ENCODE data around the gene CALN1.

- TF ChIP-seq GABPA (IDR thresholded peaks at IDR 0.05 in 1 of 2, conservative IDR thresholded peaks at IDR 0.05 in 1 of 2) (no peak), CTCF (IDR thresholded peaks at IDR 0.05; ENCODE audit: low read depth, low read length, missing input control) (no peak), HNF4A (conservative IDR thresholded peaks at IDR 0.05) (no peak), EGR1 (IDR thresholded peaks at IDR 0.05; ENCODE audit: low read depth in 2 of 2) (no peak), RAD21 (IDR thresholded peaks at IDR 0.05) (no peak), ATF3 (IDR thresholded peaks at IDR 0.05) (no peak), REST (IDR thresholded peaks at IDR 0.05) (no peak), MAX (IDR thresholded peaks at IDR 0.05) (no peak), TAF1 (conservative IDR thresholded peaks at IDR 0.05) (no peak), RXRA (IDR thresholded peaks at IDR 0.05) (no peak), ZBTB33 (IDR thresholded peaks at IDR 0.05) (no peak), YY1 (IDR thresholded peaks at IDR 0.05) (no peak), SP1 (IDR thresholded peaks at IDR 0.05) (no peak), FOXA1 (IDR thresholded peaks at IDR 0.05) (no peak)
Measured at GRCh38 chr7:72213769-72214168, 198.4 kb downstream of the CALN1 start.

All from liver (tissue), 3 donors.